Measurements from ENCODE around the gene ELK4.

- TF ChIP-seq FOXP2 (optimal IDR thresholded peaks at IDR 0.05; ENCODE audit: borderline replicate concordance, extremely low read depth, extremely low read length, insufficient read depth) (no peak), TAF1 (IDR thresholded peaks at IDR 0.05; ENCODE audit: borderline replicate concordance, insufficient read depth, low read length) (no peak), SIN3A (IDR thresholded peaks at IDR 0.05; ENCODE audit: borderline replicate concordance, insufficient read depth, low read length) (no peak)
Measured at GRCh38 chr1:205630241-205630640, 1.6 kb downstream of the ELK4 start.
